ENCODE measurements around the gene SMURF1. TPM values are rescaled to one million over a fixed set of nuclear protein-coding genes. Genes with fewer than 3 reads are reported as not detected.

SMURF1 gene
- total RNA-seq, 1 donor from 2014 or later, result 24.5 TPM

DNA sequence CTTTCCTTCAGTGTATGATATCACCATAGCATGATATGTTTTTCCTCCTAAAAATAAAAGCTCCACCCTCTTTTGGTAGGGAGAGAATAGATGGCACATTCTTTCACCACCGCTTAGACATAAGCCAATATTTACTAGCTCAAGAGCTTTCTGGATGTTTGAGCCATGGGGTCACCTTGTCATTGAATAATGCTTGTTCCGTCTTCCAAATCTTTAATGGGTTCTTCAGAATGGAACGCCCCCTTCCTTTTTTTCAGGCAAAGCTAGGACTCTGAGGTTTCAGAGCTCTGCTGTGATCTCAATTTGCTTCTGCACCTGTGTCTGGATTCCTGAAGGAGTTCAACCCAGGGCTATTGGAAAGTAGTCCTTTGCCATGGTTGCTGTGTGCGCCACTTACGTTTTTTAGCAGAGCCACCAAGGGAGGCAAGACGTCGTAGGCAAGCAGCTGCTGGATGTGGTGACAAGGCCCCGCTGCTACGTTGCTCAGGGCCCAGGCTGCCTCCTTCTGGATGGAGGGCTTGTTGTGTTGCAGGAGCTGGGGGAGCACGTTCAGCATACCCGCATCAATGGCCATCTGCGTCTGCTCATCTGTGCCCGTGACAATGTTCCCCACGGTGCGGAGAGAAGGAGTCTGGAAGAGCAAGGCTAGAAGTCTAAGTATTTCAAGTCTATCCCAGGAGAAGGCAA lies 40.8 kb upstream of the SMURF1 start:
- Mint-ChIP-seq H3K4me3 (no peak overlapping the region), H3K27ac (ENCODE audit: unreplicated experiment) (no peak overlapping the region), H3K27me3 (ENCODE audit: low read depth) (peaks cover 4% of the 10 kb centered on the region), H3K4me1 (no peaks in the 10 kb centered on the region), H3K36me3 (ENCODE audit: low read depth) (no peaks in the 10 kb centered on the region), H3K9me3 (no peaks in the 10 kb centered on the region)
- DNase-seq (ENCODE audit: low read depth, low spot score), result no peak
- TF ChIP-seq CTCF (conservative IDR thresholded peaks at IDR 0.05), result no peak

- H3K27ac Mint-ChIP-seq (ENCODE audit: unreplicated experiment), result no peak overlapping the region
- H3K36me3 Mint-ChIP-seq (ENCODE audit: low read depth), result no peaks in the 10 kb centered on the region
- DNase-seq (ENCODE audit: low read depth, low spot score), result no peak
- no peak overlapping the region for H3K4me3 Mint-ChIP-seq
- TF ChIP-seq CTCF (conservative IDR thresholded peaks at IDR 0.05), result no peak
- no peaks in the 10 kb centered on the region for H3K4me1 Mint-ChIP-seq
- peaks cover 7% of the 10 kb centered on the region for H3K27me3 Mint-ChIP-seq (ENCODE audit: low read depth)
- H3K9me3 Mint-ChIP-seq, result no peaks in the 10 kb centered on the region
Observed at GRCh38 chr7:99180067-99180650, 36.3 kb upstream of the SMURF1 start.

GRCh38 chr7:99177165-99177564 lies 33.3 kb upstream of the SMURF1 start:
- H3K27me3 Mint-ChIP-seq (ENCODE audit: low read depth), result peaks cover 21% of the 10 kb centered on the region
- DNase-seq (ENCODE audit: low read depth, low spot score), result no peak
- no peaks in the 10 kb centered on the region for H3K9me3 Mint-ChIP-seq
- no peaks in the 10 kb centered on the region for H3K4me1 Mint-ChIP-seq
- no peak overlapping the region for H3K27ac Mint-ChIP-seq (ENCODE audit: unreplicated experiment)
- TF ChIP-seq CTCF (conservative IDR thresholded peaks at IDR 0.05), result no peak
- no peaks in the 10 kb centered on the region for H3K36me3 Mint-ChIP-seq (ENCODE audit: low read depth)
- H3K4me3 Mint-ChIP-seq, result no peak overlapping the region

DNA sequence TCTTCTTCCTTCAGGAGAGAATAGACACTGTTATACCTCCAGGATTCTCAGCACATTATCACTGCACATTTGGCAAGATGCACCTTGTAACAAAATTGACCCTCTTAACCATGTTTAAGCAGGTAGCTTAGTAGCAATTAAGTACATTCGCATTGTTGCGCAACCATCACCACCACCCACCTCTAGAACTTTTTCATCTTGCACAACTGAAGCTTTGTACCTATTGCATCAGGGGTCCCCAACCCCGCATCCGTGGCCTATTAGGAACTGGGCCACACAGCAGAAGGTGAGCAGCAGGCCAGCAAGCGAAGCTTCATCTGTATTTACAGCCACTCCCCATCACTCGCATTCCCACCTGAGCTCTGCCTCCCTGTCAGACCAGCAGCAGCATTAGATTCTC lies 29.9 kb upstream of the SMURF1 start:
- no peak overlapping the region for H3K27ac Mint-ChIP-seq (ENCODE audit: unreplicated experiment)
- no peak for DNase-seq (ENCODE audit: low read depth, low spot score)
- H3K4me1 Mint-ChIP-seq, result no peaks in the 10 kb centered on the region
- H3K4me3 Mint-ChIP-seq, result no peak overlapping the region
- no peaks in the 10 kb centered on the region for H3K9me3 Mint-ChIP-seq
- TF ChIP-seq CTCF (conservative IDR thresholded peaks at IDR 0.05), result no peak
- no peaks in the 10 kb centered on the region for H3K36me3 Mint-ChIP-seq (ENCODE audit: low read depth)
- H3K27me3 Mint-ChIP-seq (ENCODE audit: low read depth), result peaks cover 26% of the 10 kb centered on the region

GRCh38 chr7:99171731-99172130 lies 27.8 kb upstream of the SMURF1 start:
- DNase-seq (ENCODE audit: low read depth, low spot score), result no peak
- no peak for TF ChIP-seq CTCF (conservative IDR thresholded peaks at IDR 0.05)
- no peaks in the 10 kb centered on the region for H3K9me3 Mint-ChIP-seq
- no peak overlapping the region for H3K4me3 Mint-ChIP-seq
- H3K27ac Mint-ChIP-seq (ENCODE audit: unreplicated experiment), result no peak overlapping the region
- H3K4me1 Mint-ChIP-seq, result no peaks in the 10 kb centered on the region
- peaks cover 23% of the 10 kb centered on the region for H3K27me3 Mint-ChIP-seq (ENCODE audit: low read depth)
- no peaks in the 10 kb centered on the region for H3K36me3 Mint-ChIP-seq (ENCODE audit: low read depth)

All from neural crest cell (in vitro differentiated cells).